Thymus (tissue), 11 donors: Measurements from ENCODE around the gene CEP41. TPM values are rescaled to one million over a fixed set of nuclear protein-coding genes. Genes with fewer than 3 reads are reported as not detected.
"Not testable (repeated sequence)": the region's sequence is repeated elsewhere in the genome, so short reads cannot be mapped to it uniquely, and the experiment has no call there.

Experiments used
- DNase-seq, 9 donors: peaks; one replicate each; pipeline ENCODE4 v3.0.0-alpha.2; 2013; ENCODE audit warnings: low spot score in 9 of 9, low read depth in 6 of 9, missing footprints in 1 of 9
- H3K27ac ChIP-seq, 2 donors: one replicate each; pipeline ENCODE4 v1.5.1; 2013; ENCODE audit warnings: control low read depth in 1 of 2, low read depth in 1 of 2, low read length in 1 of 2, mild to moderate bottlenecking in 1 of 2, moderate library complexity in 1 of 2
- H3K27me3 ChIP-seq, 2 donors: one replicate each; pipeline ENCODE4 v1.5.1; 2013; ENCODE audit warnings: low read length in 1 of 2; ENCODE audit not compliant: control insufficient read depth in 2 of 2, insufficient read depth in 1 of 2
- H3K36me3 ChIP-seq, 2 donors: one replicate each; pipeline ENCODE4 v1.5.1; 2013; ENCODE audit warnings: low read length in 1 of 2, mild to moderate bottlenecking in 1 of 2, moderate library complexity in 1 of 2; ENCODE audit not compliant: control insufficient read depth in 2 of 2, insufficient read depth in 2 of 2
- H3K4me1 ChIP-seq, 2 donors: one replicate each; pipeline ENCODE4 v1.5.1; 2013; ENCODE audit warnings: low read length in 2 of 2; ENCODE audit not compliant: control insufficient read depth in 2 of 2, insufficient read depth in 2 of 2
- H3K4me3 ChIP-seq, 2 donors: one replicate each; pipeline ENCODE4 v1.5.1; 2013; ENCODE audit warnings: low read length in 2 of 2, control low read depth in 1 of 2, mild to moderate bottlenecking in 1 of 2
- H3K9me3 ChIP-seq, 2 donors: one replicate each; pipeline ENCODE4 v1.5.1; 2013; ENCODE audit warnings: low read length in 1 of 2, mild to moderate bottlenecking in 1 of 2; ENCODE audit not compliant: control insufficient read depth in 2 of 2, insufficient read depth in 1 of 2
- WGBS: extraction: QIAGEN DNeasy Blood & Tissue Kit; methylation state at CpG from one replicate; pipeline ENCODE4 v1.1.7; 2013; 5-methylcytosine and 5-hydroxymethylcytosine counted together
- polyA plus RNA-seq: library from polyadenylated mRNA; stranded (reverse); fragments of 200-250 nt; gene quantifications from one replicate; pipeline ENCODE4 v1.2.3, GENCODE V29; 2013
- total RNA-seq: library from RNA; stranded (reverse); fragments of 120-200 nt; gene quantifications from one replicate; pipeline ENCODE4 v1.2.4, GENCODE V29; 2013
- donor health status: healthy.

CEP41 gene
- total and polyA plus RNA-seq, 2 donors = 11.2 to 15.7 TPM

- H3K27me3 ChIP-seq = no peaks in the 10 kb centered on the region
- no peaks in the 10 kb centered on the region for H3K9me3 ChIP-seq
- no peak overlapping the region for H3K4me3 ChIP-seq
- no peaks in the 10 kb centered on the region for H3K4me1 ChIP-seq
- no peak overlapping the region for H3K27ac ChIP-seq
- no peak for DNase-seq
- H3K36me3 ChIP-seq = no peaks in the 10 kb centered on the region
- 98% methylated on average over 2 of the region's 2 CpGs for WGBS
These were observed 31.2 kb upstream of the CEP41 start for GRCh38 chr7:130471974-130472373.

GRCh38 chr7:130468612-130469011 is 27.8 kb upstream of the CEP41 start:
- Histone ChIP-seq H3K36me3 (no peaks in the 10 kb centered on the region), H3K27ac (no peak overlapping the region), H3K9me3 (no peaks in the 10 kb centered on the region), H3K4me3 (no peak overlapping the region), H3K4me1 (no peaks in the 10 kb centered on the region), H3K27me3 (no peaks in the 10 kb centered on the region)
- DNase-seq = no peak
- 97% methylated on average over 1 of the region's 1 CpG for WGBS

- 66% methylated on average over 4 of the region's 4 CpGs for WGBS
- Histone ChIP-seq H3K27ac (no peak overlapping the region), H3K9me3 (peaks cover 0 to 6% of the 10 kb centered on the region in 2 donors), H3K36me3 (no peaks in the 10 kb centered on the region), H3K4me3 (no peak overlapping the region), H3K4me1 (no peaks in the 10 kb centered on the region), H3K27me3 (no peaks in the 10 kb centered on the region)
- no peak for DNase-seq
These were observed 23.0 kb upstream of the CEP41 start for GRCh38 chr7:130463553-130464434.

- H3K36me3 ChIP-seq = no peaks in the 10 kb centered on the region
- H3K27ac ChIP-seq = no peak overlapping the region
- H3K27me3 ChIP-seq = no peaks in the 10 kb centered on the region
- H3K9me3 ChIP-seq = peaks cover 0 to 6% of the 10 kb centered on the region in 2 donors
- DNase-seq = no peak
- no peak overlapping the region for H3K4me3 ChIP-seq
- no peaks in the 10 kb centered on the region for H3K4me1 ChIP-seq
- WGBS = over 99% methylated on average over 2 of the region's 2 CpGs
These were observed 20.5 kb upstream of the CEP41 start for GRCh38 chr7:130461272-130461671.

GRCh38 chr7:130458257-130458656 is 17.4 kb upstream of the CEP41 start:
- Histone ChIP-seq H3K36me3 (no peaks in the 10 kb centered on the region), H3K4me1 (no peaks in the 10 kb centered on the region), H3K4me3 (no peak overlapping the region), H3K9me3 (peaks cover 0 to 6% of the 10 kb centered on the region in 2 donors), H3K27ac (no peak overlapping the region), H3K27me3 (no peaks in the 10 kb centered on the region)
- DNase-seq = peak in 1 of 9 donors; percentile 36
- 7% methylated on average over 2 of the region's 2 CpGs for WGBS

- no peak for DNase-seq
- 91% methylated on average over 2 of the region's 2 CpGs for WGBS
- H3K36me3 ChIP-seq = no peaks in the 10 kb centered on the region
- H3K4me1 ChIP-seq = no peaks in the 10 kb centered on the region
- no peak overlapping the region for H3K4me3 ChIP-seq
- H3K27me3 ChIP-seq = no peaks in the 10 kb centered on the region
- no peak overlapping the region for H3K27ac ChIP-seq
- peaks cover 0 to 6% of the 10 kb centered on the region in 2 donors for H3K9me3 ChIP-seq
These were observed 14.1 kb upstream of the CEP41 start for GRCh38 chr7:130454959-130455358.

- DNase-seq = no peak
- Histone ChIP-seq H3K27ac (no peak overlapping the region), H3K4me3 (no peak overlapping the region), H3K4me1 (no peaks in the 10 kb centered on the region), H3K9me3 (no peaks in the 10 kb centered on the region), H3K27me3 (no peaks in the 10 kb centered on the region), H3K36me3 (no peaks in the 10 kb centered on the region)
- 96% methylated on average over 3 of the region's 3 CpGs for WGBS
These were observed 12.1 kb upstream of the CEP41 start for GRCh38 chr7:130452951-130453350.

- 96% methylated on average over 3 of the region's 3 CpGs for WGBS
- not testable (repeated sequence) for H3K9me3 ChIP-seq, H3K27ac ChIP-seq, H3K27me3 ChIP-seq, H3K4me1 ChIP-seq, H3K36me3 ChIP-seq, DNase-seq, H3K4me3 ChIP-seq
These were observed 10.5 kb upstream of the CEP41 start for GRCh38 chr7:130451344-130451743.

- DNase-seq = no peak
- H3K27ac ChIP-seq = no peak overlapping the region
- H3K27me3 ChIP-seq = no peaks in the 10 kb centered on the region
- no peak overlapping the region for H3K4me3 ChIP-seq
- no peaks in the 10 kb centered on the region for H3K36me3 ChIP-seq
- 99% methylated on average over 3 of the region's 3 CpGs for WGBS
- H3K9me3 ChIP-seq = peaks cover 0 to 9% of the 10 kb centered on the region in 2 donors
- H3K4me1 ChIP-seq = peaks cover 4 to 20% of the 10 kb centered on the region in 2 donors
These were observed 5.4 kb upstream of the CEP41 start for GRCh38 chr7:130446259-130446658.
